Neutrophil (primary cell): ENCODE measurements around the gene XPNPEP1.

Experiments
- H3K27ac ChIP-seq: fragments of 200-600 bp; sonication (generic); 2 replicates; pipeline ENCODE4 v1.5.1; 2016; ENCODE audit warnings: mild to moderate bottlenecking, moderate library complexity
- H3K27me3 ChIP-seq: fragments of 200-600 bp; sonication (generic); 2 replicates; pipeline ENCODE4 v1.6.0; 2016; ENCODE audit warnings: mild to moderate bottlenecking
- H3K36me3 ChIP-seq: fragments of 200-600 bp; sonication (generic); 2 replicates; pipeline ENCODE4 v1.5.1; 2017
- H3K4me1 ChIP-seq, 2 experiments: fragments of 200-600 bp in 1 of 2; sonication (generic) in 1 of 2; 1 replicate in 1 of 2; 2 replicates in 1 of 2; pipeline versions ENCODE4 v1.5.1 to v1.6.1; 2013 to 2016; ENCODE audit warnings: low read depth in 1 of 2, low read length in 1 of 2, mild to moderate bottlenecking in 1 of 2, moderate library complexity in 1 of 2; ENCODE audit not compliant: control insufficient read depth in 1 of 2, insufficient read depth in 1 of 2
- H3K4me3 ChIP-seq, 2 experiments: fragments of 200-600 bp in 1 of 2; sonication (generic) in 1 of 2; 1 replicate in 1 of 2; 2 replicates in 1 of 2; pipeline ENCODE4 v1.5.1; 2013 to 2016; ENCODE audit warnings: low read depth in 1 of 2, low read length in 1 of 2, mild to moderate bottlenecking in 1 of 2, moderate library complexity in 1 of 2
- H3K9me3 ChIP-seq: fragments of 200-600 bp; sonication (generic); 2 replicates; pipeline ENCODE4 v1.5.1; 2016
- CTCF ChIP-seq: fragments of 200-600 bp; sonication (generic); IDR thresholded peaks from 2 replicates; pipeline ENCODE4 v1.5.1; 2016; ENCODE audit warnings: antibody characterized with exemption

Gene XPNPEP1

GRCh38 chr10:109922976-109923921 is at the start of gene XPNPEP1:
XPNPEP1 (minus strand) TSS chr10:109923511; CDS start chr10:109923433, 78 bp downstream.
- Histone ChIP-seq H3K36me3 (no peaks in the 10 kb centered on the region), H3K4me3 (peak within 1 kb of the TSS; percentile 72 to 73), H3K27ac (peak within 1 kb of the TSS; percentile 75), H3K9me3 (no peaks in the 10 kb centered on the region), H3K4me1 (peaks cover 13 to 15% of the 10 kb centered on the region in 2 experiments), H3K27me3 (no peaks in the 10 kb centered on the region)
- no peak for TF ChIP-seq CTCF

- no peak overlapping the region for H3K27ac ChIP-seq
- no peaks in the 10 kb centered on the region for H3K9me3 ChIP-seq
- H3K4me3 ChIP-seq, result no peak overlapping the region
- no peaks in the 10 kb centered on the region for H3K27me3 ChIP-seq
- no peaks in the 10 kb centered on the region for H3K36me3 ChIP-seq
- peaks cover 8 to 10% of the 10 kb centered on the region in 2 experiments for H3K4me1 ChIP-seq
- TF ChIP-seq CTCF, result no peak
These were observed 49.2 kb upstream of the XPNPEP1 start for GRCh38 chr10:109972372-109973001.

DNA sequence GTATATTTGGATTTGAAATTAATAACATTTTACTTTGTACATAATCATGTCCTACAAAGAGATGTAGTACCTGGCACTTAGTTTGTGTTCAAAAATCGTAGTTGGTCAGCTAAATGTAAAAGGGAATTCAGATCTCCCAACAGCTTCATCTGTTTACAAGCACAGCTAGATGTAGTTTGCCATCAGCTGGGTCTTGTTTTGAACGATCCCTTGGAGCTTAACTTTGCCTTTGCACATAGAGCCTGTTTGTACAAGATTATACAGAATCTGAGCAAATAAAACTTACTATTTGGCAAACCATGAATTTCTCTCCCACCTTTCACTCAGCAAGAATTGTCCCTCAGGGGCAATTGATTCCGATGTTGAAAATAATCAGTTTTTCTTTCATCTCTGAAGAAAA is 48.3 kb upstream of the XPNPEP1 start:
- H3K4me3 ChIP-seq, result no peak overlapping the region
- H3K4me1 ChIP-seq, result peaks cover 2 to 3% of the 10 kb centered on the region in 2 experiments
- no peak for TF ChIP-seq CTCF

GRCh38 chr10:109969760-109970346 is 46.5 kb upstream of the XPNPEP1 start:
- no peak for TF ChIP-seq CTCF

More for the DNA sequence above, 48.3 kb upstream of the XPNPEP1 start:
- no peak overlapping the region for H3K27ac ChIP-seq
- H3K9me3 ChIP-seq, result no peaks in the 10 kb centered on the region
- no peaks in the 10 kb centered on the region for H3K27me3 ChIP-seq
- H3K36me3 ChIP-seq, result no peaks in the 10 kb centered on the region

DNA sequence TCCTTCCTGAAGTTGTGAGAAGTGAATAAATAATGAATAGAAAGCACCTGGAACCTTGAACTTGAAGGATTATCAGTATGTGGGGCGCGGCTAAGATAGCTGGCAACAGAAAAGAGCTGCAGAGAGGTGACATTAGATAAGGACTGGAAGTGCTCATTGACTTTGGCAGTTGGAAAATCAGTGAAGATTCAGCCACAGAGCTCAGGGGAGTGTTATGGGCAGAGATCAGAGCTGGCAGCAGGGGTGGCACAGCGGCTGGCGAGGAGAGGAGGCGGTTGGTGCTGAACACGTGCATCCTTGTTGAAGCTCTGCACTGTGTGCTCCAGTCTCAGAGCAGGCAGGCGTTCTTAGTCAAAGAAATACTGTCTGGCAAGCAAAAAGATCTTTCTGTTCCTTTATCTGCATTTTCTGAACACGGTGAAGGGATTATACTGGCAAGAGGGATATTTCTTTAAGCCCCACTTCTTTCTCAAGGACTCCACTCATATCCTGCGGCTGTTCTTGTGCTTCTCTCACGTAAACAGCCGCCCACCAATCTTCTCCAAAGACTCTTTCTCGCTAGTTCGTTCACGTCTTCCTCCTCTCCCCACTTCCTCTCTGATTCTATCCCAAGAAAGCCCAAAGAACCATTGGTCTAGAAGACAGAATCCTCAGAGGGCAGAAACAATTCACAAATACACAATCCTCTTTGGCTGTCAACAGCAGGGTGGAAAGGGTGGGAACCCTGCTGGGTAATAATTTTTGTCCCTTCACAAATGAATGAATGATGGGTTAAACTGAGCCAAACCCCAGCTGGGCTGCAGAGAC is 45.8 kb upstream of the XPNPEP1 start:
- H3K27ac ChIP-seq, result no peak overlapping the region
- no peaks in the 10 kb centered on the region for H3K36me3 ChIP-seq
- no peaks in the 10 kb centered on the region for H3K27me3 ChIP-seq
- TF ChIP-seq CTCF, result no peak
- no peaks in the 10 kb centered on the region for H3K9me3 ChIP-seq
- H3K4me1 ChIP-seq, result no peaks in the 10 kb centered on the region
- H3K4me3 ChIP-seq, result no peak overlapping the region

More at GRCh38 chr10:109969760-109970346, 46.5 kb upstream of the XPNPEP1 start:
- Histone ChIP-seq H3K9me3 (no peaks in the 10 kb centered on the region), H3K27ac (no peak overlapping the region), H3K4me1 (no peaks in the 10 kb centered on the region), H3K4me3 (no peak overlapping the region), H3K27me3 (no peaks in the 10 kb centered on the region), H3K36me3 (no peaks in the 10 kb centered on the region)
